HL-60 (cell line): ENCODE measurements around the gene DROSHA.

ENCODE experiments used
- CTCF ChIP-seq: IDR thresholded peaks from one replicate; pipeline ENCODE4 v1.5.1; 2011; ENCODE audit warnings: low read length, control low read depth, inconsistent platforms; ENCODE audit not compliant: insufficient read depth
- GABPA ChIP-seq: IDR thresholded peaks from 2 replicates; pipeline ENCODE4 v1.6.1; 2012; ENCODE audit warnings: low read depth
- POLR2AphosphoS5 ChIP-seq: IDR thresholded peaks from 2 replicates; pipeline ENCODE4 v1.6.1; 2012; ENCODE audit warnings: low read depth
- REST ChIP-seq: IDR thresholded peaks from 2 replicates; pipeline ENCODE4 v1.6.1; 2012; ENCODE audit warnings: low read depth; ENCODE audit not compliant: insufficient replicate concordance

- TF ChIP-seq GABPA (no peak), CTCF (no peak), POLR2AphosphoS5 (no peak), REST (no peak)
Measured at GRCh38 chr5:31470608-31471007, 61.3 kb downstream of the DROSHA start.
